GM19025 (cell line): Measurements from ENCODE around the gene ARL14EPL.
"Not testable (repeated sequence)": the region's sequence is repeated elsewhere in the genome, so short reads cannot be mapped to it uniquely, and the experiment has no call there.

Experiments used
- ATAC-seq: cut with Tn5 transposase; IDR thresholded peaks from one replicate; pipeline ENCODE4 v1.9.1; 2021; ENCODE audit warnings: mild to moderate bottlenecking, low read depth, moderate library complexity; ENCODE audit not compliant: unreplicated experiment

ARL14EPL gene

DNA sequence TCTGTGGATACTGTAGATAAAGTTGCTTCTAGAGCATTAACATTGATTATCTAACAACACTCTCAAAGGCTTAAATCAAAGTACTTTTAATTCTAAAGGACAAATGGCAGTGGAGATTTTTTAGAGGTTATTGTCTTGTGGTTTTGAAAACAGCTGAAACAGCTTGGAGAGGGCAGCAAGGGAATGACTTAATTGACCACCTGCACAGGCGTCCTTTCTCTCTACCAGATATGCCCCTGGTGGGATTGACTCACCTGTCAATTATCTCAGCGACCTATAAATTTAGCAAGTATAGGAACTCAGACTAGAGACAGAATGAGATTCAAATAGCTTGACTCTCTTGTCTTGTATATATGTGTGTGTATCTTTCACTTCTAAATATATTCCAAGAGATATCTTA is 13.5 kb downstream of the ARL14EPL start:
- no peak for ATAC-seq

DNA sequence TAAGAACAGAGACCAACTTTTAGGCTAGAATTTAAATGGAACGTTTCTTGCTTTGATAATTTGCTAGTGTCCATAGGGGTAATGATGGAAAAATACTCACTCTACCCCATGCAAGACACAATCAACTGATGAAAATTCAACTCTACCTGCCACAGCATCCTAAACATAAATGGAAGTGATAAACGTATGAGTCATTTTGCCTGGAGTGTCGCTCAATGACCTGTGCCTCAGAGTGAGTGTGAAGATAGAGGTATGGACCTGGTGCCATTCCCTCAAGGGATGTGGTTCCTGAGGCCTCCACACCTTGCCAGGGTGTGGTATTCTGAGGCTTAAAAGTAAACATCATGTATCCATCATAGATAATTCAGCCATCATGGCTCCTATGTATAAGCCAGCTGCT is 14.0 kb downstream of the ARL14EPL start:
- ATAC-seq, result no peak

DNA sequence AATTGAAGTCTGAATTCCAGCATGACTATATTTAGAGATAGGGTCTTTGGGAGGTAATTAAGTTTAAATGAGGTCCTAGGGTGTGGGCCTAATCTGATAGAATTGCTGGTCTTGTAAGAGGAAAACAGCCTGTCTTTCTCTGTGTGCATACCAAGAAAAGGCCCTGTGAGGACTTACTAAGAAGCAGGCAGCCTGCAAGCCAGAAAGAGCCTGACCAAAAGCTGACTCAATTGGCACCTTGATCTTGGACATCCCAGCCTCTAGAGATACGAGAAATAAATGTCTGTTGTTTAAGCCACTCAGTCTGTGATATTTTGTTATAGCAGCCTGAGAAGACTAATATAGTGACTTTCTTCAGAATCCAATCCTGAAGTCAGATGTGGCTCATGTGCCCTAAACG is 14.6 kb downstream of the ARL14EPL start:
- no peak for ATAC-seq

DNA sequence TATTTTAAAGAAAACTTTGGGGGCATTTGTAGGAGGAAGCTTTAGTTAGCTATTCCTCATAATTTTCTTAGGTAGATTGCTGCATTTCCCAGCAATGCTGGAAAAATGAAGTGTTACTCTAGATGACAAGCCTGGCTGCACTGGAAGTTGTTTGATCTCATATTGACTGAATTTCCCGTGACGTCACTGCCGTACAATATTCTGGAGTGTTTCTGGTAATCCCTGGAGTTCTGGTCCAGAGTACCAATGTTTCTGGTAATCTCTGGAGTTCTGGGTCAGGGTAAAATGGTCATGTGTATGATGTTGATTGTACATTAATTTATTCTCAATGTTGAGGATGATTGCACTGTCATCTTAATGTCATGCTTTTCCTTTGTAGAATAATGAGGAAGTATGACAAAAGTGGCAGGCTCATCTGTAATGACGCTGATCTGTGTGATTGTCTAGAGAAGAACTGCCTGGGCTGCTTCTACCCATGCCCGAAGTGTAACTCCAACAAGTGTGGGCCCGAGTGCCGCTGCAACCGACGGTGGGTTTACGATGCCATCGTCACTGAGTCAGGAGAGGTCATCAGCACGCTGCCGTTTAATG is 26.2 kb downstream of the ARL14EPL start:
- no peak for ATAC-seq

DNA sequence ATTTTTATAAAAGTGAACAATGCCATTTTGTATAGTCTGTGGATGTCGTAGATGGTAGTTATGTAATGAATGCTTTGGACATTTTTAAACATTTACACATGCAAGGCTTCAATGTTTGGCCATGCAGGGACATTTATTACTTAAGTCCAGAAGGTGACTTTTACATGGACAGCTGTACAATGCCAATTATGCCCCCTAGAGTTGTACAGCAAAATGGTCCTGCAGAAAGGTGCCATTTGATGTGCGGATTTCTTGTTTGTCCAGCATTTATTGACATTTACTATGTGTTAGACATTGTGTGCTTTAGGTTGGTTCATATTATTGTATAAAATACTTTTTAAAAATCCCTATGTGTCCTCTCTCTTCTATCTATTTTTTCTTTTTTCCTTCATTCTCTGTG is 30.1 kb downstream of the ARL14EPL start:
- ATAC-seq, result no peak

DNA sequence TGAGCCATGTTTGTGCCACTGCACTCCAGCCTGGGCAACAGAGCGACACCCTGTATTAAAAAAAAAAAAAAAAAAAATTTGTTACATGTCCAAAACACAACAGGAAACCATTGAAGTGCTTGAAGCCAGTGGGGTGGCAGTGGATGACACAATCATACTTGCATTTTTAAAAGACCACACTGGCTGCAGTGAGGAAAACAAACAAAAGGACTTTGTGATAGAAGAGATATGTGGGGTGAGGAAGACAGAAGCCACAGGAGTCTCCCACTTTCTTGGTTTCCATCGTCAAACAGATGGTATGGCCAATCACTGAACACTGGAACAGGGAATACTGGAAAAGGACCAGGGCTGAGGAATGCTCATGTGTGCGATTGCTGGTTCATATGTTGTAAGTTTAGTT is 31.7 kb downstream of the ARL14EPL start:
- ATAC-seq, result no peak

DNA sequence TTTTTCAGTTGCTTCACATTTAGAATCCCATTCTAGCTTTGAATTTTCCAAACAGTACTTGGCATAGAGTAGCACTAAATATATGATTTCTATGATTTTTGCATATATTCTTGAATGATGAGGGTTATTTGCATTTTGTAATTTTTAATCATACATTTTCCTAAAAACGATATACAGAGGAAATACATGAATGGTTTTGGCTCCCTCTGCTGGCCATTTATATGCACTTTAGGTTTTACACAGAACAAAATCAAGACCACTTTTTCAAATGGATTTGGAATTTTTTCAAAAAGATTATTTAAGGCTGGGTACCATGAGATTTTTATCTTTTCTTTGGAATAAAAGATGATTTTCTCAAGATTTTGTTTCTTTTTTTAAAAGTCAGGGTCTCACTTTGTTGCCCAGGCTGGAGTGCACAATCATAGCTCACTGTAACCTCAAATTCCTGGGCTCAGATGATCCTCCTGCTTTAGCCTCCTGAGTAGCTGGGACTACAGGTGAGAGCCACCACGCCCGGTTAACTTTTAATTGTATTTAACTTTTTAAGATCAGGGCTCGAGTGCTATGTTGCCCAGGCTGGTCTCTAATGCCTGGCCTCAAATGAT is 35.9 kb downstream of the ARL14EPL start:
- ATAC-seq, result no peak

DNA sequence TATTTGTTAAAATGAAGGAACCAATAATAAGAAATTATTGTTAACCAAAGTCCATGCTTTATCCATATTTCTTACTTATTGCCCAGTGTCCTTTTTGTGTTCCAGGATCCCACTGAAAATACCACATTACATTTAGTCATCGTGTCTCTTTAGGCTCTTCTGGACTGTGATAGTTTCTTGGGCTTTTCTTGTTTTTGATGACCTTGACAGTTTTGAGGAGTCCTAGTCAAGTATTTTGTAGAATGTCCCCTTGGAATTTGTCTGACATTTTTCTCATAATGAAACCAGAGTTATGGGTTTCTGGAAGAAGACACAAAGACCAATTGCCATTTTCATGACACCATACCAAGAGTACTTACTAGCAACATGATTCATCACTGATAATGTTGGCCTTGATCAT is 38.9 kb downstream of the ARL14EPL start:
- no peak for ATAC-seq

DNA sequence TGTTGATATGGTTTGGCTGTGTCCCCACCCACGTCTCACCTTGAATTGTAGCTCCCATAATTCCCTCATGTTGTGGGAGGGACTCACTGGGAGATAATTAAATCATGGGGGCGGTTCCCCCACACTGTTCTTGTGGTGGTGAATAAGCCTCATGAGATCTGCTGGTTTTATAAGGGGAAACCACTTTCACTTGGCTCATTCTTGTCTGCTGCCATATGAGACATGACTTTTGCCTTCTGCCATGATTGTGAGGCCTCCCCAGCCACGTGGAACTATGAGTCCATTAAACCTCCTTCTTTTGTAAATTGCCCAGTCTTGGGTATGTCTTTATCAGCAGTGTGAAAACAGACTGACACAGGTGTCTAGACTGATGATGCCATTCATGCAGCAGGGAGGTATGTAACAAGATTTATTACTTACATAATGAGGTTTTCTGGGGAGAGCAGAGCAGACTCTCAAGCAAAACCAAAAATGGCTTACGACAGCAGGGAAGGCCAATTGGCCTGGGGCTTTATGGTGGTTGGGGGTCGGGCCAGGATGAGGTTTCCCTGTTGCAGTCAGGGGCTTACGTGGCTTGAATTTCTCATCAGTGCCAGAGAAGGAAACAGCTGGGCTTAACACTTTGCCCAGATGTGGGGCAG is 43.0 kb downstream of the ARL14EPL start:
- ATAC-seq, result no peak

DNA sequence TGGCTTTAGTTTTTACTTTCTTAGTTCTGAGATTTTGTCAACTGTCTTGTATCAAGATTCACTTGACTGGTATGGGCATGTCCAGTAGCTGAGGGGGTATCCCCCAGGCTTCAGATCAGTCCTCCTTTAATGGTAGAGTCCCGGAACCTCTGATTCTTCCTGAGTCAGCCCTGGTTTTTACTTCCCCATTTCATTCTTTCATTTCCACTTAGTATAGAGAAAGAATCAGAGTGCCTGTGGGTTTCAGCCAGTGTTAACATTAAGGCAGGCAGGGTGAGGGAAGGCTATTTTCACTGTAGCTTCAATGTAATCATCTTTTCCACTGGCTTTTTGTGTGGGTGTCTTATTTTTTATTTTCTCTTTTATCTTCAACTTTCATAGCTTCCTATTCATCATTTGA is 44.2 kb downstream of the ARL14EPL start:
- peak; percentile 97 for ATAC-seq

DNA sequence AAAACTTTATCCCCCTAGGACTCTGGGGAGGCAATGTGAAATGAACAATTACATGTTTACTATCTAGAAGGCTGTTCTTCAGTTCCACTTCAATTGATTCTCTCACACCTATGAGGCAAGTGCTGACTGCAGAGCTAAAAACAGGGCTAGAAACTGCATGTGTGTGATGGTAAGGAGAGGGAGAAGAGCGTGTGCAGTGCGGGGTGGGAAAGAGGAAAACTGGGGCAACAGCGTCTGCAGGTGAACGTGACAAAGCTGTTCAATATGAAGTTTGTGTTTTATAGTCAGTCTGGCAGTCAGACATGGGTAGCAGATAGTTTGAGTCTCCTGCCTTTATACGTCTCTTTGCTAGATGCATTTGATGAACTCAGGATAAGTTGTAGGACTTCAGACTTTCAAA is 45.9 kb downstream of the ARL14EPL start:
- ATAC-seq, result no peak

DNA sequence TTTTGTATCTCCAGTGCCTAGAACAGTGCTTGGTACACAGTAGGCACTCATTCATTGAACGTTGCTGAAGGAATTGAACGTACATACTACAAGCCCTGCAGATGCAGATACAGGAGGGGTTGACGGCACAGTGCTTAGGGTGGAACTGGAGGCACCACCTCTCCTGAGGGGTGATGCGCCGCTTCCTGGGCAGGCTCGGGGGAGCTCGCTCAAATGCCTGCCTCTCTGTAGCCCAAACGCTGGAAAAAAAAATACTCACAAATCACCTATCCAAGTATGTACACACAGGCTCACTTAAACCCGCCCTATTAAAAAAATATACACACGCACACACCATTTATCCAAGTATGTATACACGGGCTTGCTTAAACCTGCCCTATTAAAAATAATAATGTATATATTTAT is 52.0 kb downstream of the ARL14EPL start:
- no peak for ATAC-seq

DNA sequence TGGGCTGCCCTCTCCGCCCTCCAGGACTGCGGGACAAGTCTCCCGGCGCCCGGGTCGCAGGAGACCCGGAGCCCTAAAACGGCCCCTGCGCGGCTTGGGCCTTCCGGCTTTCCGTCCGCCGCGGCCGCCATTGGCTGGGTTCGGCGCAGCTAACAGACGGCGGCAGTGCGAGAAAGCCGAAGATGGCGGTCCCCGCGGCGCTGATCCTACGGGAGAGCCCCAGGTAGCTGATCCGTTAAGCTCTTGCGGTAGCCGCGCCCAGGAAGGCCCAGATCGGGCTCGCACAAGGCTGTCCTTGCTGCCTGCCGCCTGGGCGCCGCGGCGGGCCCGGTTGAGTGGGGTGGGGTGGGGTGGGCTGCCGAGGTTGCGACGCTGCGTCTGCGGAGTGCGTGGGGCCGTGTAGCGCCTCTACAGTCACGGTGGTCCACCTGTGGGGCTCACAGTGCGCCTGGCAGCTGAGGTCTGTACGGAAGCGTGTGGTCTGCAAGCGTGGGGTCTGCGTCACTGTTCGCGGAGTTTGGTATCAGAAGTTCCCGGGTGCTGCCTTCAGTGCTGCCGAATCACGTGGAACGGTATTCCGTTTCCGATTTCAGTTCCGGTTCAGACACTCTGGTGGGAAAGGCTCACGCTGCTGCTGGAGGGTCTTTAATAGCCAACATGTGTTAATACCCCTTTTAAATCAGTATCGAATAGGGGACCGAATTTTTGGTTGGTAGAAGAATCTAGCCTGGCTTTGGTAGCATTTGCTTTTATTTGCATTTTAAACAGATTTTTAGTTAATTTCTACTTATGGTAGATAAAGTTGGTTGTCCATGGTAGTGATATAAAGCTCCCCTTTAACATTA is 52.8 kb downstream of the ARL14EPL start, which contains the start of gene COMMD10:
Gene COMMD10, plus strand, starts transcription at position 155 of the 845 bp plus-strand sequence.
- ATAC-seq, result peak; percentile 81

DNA sequence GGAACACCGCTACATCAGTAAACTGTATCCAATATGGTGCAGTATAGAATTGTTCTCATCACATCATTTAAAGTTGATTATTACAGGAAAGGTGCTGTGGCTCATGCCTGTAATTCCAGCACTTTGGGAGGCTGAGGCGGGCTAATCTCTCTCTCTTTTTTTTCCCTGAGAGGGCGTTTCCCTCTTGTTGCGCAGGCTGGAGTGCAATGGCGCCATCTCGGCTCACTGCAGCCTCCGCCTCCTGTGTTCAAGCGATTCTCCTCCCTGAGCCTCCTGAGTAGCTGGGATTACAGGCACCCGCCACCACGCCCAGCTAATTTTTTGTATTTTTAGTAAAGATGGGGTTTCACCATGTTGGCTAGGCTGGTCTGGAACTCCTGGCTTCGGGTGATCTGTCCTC is 54.0 kb downstream of the ARL14EPL start:
- ATAC-seq, result not testable (repeated sequence)

DNA sequence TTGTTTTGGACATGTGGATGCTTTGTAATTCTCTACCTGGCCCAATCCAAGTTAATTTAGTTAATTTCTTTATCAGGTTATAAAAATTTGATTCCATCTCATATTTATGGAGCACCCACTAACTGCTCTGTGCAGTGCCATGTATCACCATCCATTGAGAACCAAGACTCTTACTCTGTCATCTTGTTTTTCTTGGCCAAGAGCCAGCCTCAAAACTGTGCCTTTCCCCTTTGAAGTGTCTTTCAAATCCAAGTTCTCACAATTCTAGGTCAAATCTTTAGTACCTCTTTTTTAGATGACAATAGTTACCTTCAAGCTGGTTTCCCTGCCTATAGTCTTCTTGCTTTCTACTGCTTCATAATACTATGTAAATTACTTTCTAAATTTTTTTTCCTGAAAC is 55.8 kb downstream of the ARL14EPL start:
- ATAC-seq, result no peak

DNA sequence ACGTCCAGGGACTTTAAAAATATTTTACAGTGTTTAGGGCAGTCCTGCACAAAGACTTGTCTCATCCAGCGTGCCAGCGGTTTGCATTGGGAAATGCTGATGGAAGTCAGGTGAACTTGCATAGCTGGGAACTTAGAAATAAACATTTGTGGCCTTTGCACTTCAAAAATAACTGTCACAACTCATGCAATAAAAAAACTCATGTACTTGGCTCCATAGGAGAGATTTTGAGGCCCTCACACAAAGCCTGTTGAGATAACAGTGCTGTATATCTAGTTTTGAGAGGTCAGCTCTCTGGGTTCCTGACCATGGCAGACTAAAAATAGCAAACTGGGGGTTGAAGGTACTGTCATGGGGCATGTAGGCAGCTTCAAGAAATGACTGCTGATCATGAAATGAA is 58.0 kb downstream of the ARL14EPL start:
- ATAC-seq, result no peak

DNA sequence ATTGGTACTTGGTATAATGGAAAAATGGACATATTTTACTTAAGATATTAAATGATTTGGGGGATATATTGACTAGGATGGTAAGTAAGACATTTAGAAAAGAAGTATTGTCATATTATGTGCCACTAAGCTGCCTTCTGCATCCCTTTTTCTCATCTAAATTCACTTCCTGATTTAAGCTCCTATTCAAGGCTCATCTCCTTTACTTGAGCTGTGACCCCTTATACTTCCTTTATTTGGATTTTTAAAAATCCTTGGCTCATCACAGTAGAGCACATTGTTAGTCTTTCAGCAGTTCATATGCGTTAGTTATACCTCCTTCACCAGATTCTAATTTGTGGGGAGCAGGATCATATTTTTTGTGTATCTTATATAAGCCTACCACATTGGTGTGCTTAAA is 59.1 kb downstream of the ARL14EPL start:
- no peak for ATAC-seq

DNA sequence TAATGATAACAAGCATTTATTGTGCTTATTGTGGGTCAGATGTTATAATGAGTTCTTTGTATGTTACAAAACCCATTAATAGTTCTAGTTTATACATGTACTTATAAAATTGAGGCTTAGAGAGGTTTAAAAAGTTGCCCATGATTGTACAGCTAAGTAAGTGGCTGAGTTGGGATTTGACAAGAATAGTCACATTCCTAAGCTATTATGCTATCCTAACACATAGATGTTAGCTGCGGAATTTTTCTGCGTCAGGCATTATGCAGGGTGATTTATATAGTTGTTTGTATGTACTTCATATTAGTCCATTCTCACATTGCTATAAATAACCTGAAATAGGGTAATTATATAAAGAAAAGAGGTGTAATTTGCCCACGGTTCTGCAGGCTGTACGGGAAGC is 65.0 kb downstream of the ARL14EPL start:
- ATAC-seq, result no peak

DNA sequence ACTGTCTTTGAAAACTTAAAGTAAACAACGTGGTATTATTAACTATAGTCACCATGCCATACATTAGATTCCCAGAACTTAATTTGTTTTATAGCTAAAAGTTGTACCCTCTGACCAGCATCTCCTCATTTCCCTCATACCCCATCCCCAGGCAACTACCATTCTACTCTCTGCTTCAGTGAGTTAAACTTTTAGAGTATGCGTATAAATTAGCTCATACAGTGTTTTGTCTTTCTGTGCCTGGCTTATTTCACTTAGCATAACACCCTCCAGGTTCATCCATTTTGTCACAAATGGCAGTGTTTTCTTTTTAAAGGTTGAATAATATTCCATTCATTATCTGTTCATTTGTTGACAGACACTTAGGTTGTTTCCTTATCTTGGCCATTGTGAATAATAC is 66.7 kb downstream of the ARL14EPL start:
- no peak for ATAC-seq

DNA sequence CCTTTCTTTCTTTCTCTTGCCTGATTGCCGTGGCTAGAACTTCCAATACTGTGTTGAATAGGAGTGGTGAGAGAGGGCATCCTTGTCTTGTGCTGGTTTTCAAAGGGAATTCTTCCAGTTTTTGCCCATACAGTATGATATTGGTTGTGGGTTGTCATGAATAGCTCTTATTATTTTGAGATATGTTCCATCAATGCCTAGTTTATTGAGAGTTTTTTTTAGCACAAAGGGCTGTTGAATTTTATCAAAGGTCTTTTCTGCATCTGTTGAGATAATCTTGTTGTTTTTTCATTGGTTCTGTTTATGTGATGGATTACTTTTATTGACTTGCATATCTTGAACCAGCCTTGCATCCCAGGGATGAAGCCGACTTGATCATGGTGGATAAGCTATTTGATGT is 72.7 kb downstream of the ARL14EPL start:
- ATAC-seq, result not testable (repeated sequence)
